Measurements from ENCODE around the gene EIF3A.

The EIF3A gene

DNA sequence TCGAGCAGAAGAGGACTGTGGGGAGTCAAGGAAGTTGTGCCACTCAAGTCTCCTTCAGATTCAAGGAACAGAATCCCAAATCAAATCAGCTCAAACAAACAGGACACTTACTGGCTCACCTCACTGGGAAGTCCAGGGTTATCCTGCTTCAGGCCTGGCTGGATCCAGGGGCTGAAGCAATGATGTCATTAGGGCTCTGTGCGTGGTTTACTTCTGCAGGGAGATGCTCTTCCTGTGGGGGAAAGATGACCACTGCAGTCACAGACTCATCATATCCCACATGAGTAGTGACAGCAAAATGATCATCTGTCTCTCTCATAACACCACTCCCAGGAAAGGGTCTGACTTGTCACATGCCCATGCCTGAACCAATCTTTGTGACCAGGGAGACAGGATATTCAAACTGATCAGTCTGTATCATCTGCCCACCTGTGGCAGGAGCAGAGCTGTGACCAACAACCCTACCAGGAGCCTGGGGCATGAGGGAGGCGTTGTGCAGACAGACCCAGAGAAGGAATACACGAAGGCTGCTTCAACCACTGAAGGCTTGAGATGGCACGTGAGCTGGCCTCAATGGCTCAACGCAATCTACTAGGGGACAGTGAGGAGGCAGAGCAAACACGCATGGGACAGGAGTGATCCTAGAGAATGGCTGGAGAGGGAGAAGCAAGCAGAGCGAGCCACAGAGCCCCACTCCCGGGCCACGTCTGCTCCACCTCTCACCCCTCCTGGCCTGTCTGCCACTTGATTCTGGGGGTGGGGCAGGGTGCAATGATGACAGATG, 78.7 kb downstream of the EIF3A start:
- no peak for DNase-seq

DNA sequence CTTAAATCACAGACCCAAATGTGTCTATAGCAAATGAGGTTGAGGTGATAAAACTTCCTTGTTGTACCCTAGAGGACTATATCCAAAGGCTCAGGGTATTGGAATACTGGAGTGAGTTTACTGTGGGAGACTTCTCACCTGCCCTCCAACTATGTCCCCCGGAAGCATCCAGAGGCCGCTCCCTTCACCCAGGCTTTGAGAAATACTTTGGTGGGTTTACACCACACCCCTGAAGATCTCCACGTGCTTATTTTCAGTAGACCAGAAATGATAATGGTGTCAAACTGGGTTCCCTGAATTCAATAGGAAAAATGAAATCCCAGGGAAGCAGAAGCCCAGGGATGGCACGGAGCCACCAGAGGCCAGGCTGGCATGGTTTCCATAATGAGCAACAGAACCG, 82.4 kb downstream of the EIF3A start:
- no peak for DNase-seq

DNA sequence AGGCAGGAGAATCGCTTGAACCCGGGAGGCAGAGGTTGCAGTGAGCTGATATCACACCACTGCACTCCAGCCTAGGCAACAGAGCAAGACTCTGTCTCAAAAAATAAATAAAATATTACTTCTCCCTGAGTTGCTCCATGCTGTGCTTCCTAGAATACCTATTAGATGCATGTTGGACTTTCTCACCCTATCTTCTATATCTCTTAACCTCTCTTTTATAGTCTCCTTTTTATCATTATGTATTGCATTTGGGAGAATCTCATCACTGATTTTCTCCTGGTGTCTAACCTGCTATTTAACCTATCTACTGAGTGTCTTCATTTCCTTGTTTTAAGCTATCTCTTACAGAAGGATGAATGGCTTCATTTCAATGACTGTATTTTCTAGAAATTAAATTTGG, 83.2 kb downstream of the EIF3A start:
- no peak for DNase-seq

DNA sequence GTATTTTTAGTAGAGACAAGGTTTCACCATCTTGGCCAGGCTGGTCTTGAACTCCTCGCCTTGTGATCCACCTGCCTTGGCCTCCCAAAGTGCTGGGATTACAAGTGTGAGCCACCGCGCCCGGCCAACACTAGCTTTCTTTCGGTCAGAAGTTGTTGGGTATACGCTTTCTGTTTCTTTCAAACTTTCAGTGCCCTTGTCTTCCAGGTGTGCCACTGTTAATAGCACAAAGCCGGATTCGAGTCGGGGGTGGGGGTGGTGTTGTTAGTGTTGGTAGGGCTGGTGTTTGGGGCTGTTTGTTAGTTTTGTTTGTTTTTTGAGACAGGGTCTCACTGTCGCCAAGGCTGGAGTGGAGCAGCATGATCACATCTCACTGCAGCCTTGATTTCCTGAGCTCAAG, 84.9 kb downstream of the EIF3A start:
- DNase-seq: no peak

DNA sequence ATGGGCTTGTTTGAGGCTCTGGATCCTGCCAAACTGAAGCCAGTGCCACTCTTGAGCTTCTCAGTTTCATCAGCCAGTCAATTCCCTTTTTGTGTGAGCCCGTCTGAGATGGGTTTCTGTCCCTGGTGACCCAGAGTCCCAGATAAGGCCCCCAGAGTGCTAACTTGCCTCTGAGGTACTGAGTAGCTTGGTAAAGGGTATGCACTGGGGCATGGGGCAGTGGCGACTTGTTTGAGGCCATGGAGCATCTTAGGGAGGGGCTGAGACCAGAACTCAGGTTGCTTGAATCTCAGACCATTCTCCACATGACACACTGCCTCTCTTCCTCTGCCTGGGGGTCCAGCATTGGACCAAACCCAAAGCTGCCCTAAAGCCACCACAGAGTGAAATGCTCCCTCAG, 86.3 kb downstream of the EIF3A start:
- DNase-seq: no peak

DNA sequence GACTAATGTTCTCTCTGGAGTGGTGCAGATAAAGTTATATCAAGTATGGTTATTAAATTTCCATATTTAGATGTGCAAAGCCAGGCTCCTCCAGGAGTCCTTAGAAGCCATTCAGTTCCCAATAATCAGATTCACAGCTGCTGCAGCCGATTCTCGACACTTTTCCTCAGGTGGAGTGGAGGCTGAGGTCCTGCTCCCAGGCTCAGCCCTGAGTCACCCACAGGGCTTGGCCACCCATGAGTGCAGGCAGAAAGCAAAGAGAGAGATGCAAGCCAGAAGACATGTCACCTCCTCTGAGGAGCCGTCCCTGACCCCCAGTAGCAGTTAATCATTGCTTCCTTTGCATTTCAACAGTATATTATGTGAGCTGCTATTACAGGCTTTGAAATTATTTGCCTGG, 87.4 kb downstream of the EIF3A start:
- DNase-seq: no peak

DNA sequence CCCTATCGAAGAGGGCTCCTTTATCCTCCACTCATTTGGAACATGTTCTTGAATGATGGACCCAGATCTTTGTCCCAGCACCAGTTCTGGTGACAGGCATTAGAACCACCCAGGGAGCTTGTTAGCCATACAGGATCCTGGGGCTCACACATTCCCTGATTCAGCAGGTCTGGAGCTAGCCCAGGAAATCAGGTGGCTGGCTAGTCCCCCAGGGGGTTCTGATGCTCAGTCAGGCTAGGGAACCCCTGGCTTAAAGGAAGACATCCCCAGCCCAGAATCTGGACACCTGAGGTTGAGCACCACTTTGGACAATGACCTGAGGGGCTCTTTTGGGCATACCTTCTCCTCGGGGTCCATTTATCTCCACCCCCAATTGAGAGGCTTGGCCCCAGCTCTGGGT, 88.1 kb downstream of the EIF3A start:
- no peak for DNase-seq

DNA sequence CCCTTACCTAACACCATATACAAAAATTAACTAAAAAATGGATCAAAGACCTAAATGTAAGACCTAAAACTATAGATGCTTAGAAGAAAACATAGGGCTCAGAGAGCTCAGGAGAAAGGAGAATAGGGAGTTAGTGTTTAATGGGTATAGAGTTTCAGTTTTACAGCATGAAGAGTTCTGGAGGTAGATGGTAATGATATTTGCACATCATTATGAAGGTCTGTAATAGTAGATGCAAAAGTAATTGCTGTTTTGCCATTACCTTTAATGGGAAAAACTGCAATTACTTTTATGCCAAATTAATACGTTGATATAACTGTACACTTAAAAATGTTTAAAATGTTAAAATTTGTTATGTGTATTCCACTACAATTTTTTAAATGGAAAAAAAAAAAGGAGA, 90.3 kb downstream of the EIF3A start:
- DNase-seq: no peak

DNA sequence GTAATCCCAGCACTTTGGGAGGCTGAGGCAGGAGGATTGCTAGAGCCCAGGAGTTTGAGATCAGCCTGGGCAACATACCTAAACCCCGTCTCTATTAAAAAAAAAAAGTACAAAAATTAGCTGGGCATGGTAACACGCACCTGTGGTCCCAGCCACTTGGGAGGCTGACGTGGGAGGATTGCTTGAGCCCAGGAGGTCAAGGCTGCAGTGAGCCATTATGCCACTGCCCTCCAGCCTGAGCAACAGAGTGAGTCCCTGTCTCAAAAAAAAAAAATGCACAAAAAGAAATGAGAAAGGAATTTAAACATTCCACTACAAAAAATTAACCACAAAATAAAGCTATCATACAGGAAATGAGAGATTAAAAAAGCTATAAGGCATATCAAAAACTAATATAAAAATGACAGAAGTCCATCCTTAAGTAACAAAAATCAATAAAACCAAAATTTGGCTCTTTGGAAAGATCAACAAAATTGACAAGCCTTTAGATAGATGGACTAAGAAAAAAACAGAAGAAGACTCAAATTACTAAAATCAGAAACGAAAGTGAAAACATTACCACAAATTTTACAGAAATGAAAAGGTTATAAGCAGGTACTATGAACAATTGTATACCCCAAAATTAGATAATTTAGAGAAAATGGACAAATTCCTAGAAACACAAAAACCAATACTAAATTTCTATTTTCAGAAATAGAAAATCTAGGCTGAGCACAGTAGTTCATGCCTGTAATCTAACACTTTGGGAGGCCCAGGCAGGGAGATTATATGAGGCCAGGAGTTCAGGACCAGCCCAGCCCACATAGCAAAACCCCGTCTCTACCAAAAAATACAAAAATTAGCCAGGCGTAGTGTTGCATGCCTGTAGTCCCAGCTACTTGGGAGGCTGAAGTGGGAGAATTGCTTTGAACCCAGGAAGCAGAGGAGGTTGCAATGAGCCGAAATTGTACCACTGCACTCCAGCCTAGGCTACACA, 93.5 kb downstream of the EIF3A start:
- no peak for DNase-seq

DNA sequence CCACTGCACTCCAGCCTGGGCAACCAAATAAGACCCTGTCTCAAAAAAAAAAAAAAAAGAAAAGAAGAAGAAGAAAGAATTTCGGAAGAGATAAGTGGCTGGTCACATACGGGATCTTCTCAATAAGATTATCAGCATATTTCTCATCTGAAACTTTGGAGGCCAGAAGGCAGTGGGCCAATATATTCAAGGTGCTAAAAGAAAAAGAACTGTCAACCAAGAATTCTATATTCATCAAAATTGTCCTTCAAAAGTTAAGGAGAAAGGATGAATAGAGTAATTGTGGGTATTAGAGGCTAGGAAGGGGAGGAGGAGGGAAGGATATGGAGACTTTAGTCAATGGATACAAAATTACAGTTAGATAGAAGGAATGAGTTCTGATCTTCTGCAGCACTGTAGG, 95.0 kb downstream of the EIF3A start:
- DNase-seq: no peak

Data from CD4-positive, alpha-beta T cell treated with Interleukin-17A for 4 hours (primary cell).